Endothelial cell of umbilical vein (primary cell): ENCODE results near the gene NDUFA13. TPM values are rescaled to one million over a fixed set of nuclear protein-coding genes. Genes with fewer than 3 reads are reported as not detected.

Experiments
- BruUV-seq: library from RNA; stranded (reverse); fragments of 400-500 nt; replicated peaks from 2 replicates; lab custom pipeline; 2021; lab: Mats Ljungman, UMichigan
- CTCF ChIA-PET: fragments of 300-600, 350-600 bp; sonication (Branson Sonifier 250); formaldehyde crosslinking; loops from one replicate; lab custom pipeline; 2021; ENCODE audit warnings: antibody characterized with exemption, inconsistent platforms; lab: Charles Lee
- POLR2A ChIA-PET: fragments of 300-600, 350-600 bp; sonication (Branson Sonifier 250); formaldehyde crosslinking; loops from one replicate; lab custom pipeline; 2021; ENCODE audit warnings: antibody characterized with exemption, inconsistent platforms; lab: Charles Lee
- DNase-seq: peaks from one replicate; pipeline ENCODE4 v3.0.0-alpha.2; 2011; ENCODE audit warnings: low read depth, low spot score
- FAIRE-seq: peaks from 2 replicates; lab custom pipeline; 2011; peaks lifted over from hg19 to GRCh38; lab: Jason Lieb, UNC
- H2AFZ ChIP-seq: 2 replicates; pipeline ENCODE4 v1.6.0; 2012; ENCODE audit warnings: low read depth, low read length, control low read depth, inconsistent platforms
- H3K27ac ChIP-seq: 2 replicates; pipeline ENCODE4 v1.5.1; 2011; ENCODE audit warnings: low read depth, mild to moderate bottlenecking, control low read depth, low read length, moderate library complexity; ENCODE audit not compliant: insufficient read depth
- H3K27me3 ChIP-seq, 2 experiments: 2 replicates each; pipeline versions ENCODE4 v1.6.0 to v1.6.1; 2011; ENCODE audit warnings: low read length in 2 of 2, mixed read lengths in 1 of 2; ENCODE audit not compliant: control insufficient read depth in 2 of 2, insufficient read depth in 2 of 2
- H3K36me3 ChIP-seq, 2 experiments: 2 replicates in 1 of 2; 3 replicates in 1 of 2; pipeline ENCODE4 v1.5.1; 2011; ENCODE audit warnings: low read length in 2 of 2, mild to moderate bottlenecking in 1 of 2, moderate library complexity in 1 of 2; ENCODE audit not compliant: control insufficient read depth in 2 of 2, insufficient read depth in 2 of 2; ENCODE audit errors: extremely low read depth in 1 of 2
- H3K4me1 ChIP-seq: 3 replicates; pipeline ENCODE4 v1.5.1; 2011; ENCODE audit warnings: mild to moderate bottlenecking, low read length; ENCODE audit not compliant: control insufficient read depth, insufficient read depth; ENCODE audit errors: extremely low read depth
- H3K4me2 ChIP-seq: 2 replicates; pipeline ENCODE4 v1.6.1; 2011; ENCODE audit warnings: low read length, control low read depth, mixed read lengths; ENCODE audit not compliant: insufficient read depth
- H3K4me3 ChIP-seq, 3 experiments: fragments of 200-600 bp in 1 of 3; sonication (generic), shearing (Covaris generic) in 1 of 3; replicated peaks in 1 of 3; 2 replicates each; pipeline ENCODE4 v1.5.1; 2011 to 2016; ENCODE audit warnings: control low read depth in 3 of 3, low read length in 3 of 3, mild to moderate bottlenecking in 2 of 3, inconsistent platforms in 1 of 3, low read depth in 1 of 3, moderate library complexity in 1 of 3; ENCODE audit not compliant: insufficient read depth in 1 of 3
- H3K79me2 ChIP-seq: 2 replicates; pipeline ENCODE4 v1.6.0; 2012; ENCODE audit warnings: low read length, inconsistent platforms; ENCODE audit not compliant: control insufficient read depth, insufficient read depth
- H3K9ac ChIP-seq: replicated peaks from 2 replicates; pipeline ENCODE3; 2011; ENCODE audit warnings: low read length, control low read depth; ENCODE audit not compliant: insufficient read depth; ENCODE audit errors: extremely low read depth
- H3K9me1 ChIP-seq: replicated peaks from 3 replicates; pipeline ENCODE4 v1.6.0; 2011; ENCODE audit warnings: mild to moderate bottlenecking, low read length; ENCODE audit not compliant: control insufficient read depth, insufficient read depth; ENCODE audit errors: extremely low read depth
- H3K9me3 ChIP-seq: replicated peaks from 2 replicates; pipeline ENCODE4 v1.5.1; 2012; ENCODE audit warnings: low read length, inconsistent platforms; ENCODE audit not compliant: control insufficient read depth, insufficient read depth
- H4K20me1 ChIP-seq: replicated peaks from 2 replicates; pipeline ENCODE3; 2011; ENCODE audit warnings: mild to moderate bottlenecking, low read length; ENCODE audit not compliant: control insufficient read depth, insufficient read depth; ENCODE audit errors: extremely low read depth
- CTCF ChIP-seq, 2 donors: IDR thresholded peaks; 1 replicate in 1 of 2; 2 replicates in 1 of 2; pipeline ENCODE4 v1.5.1; 2011; ENCODE audit warnings: low read length in 2 of 2, mild to moderate bottlenecking in 2 of 2, moderate library complexity in 2 of 2, control low read depth in 1 of 2, inconsistent platforms in 1 of 2, low read depth in 1 of 2; ENCODE audit not compliant: insufficient read depth in 1 of 2; ENCODE audit errors: extremely low read depth in 1 of 2
- EZH2 ChIP-seq: IDR thresholded peaks from 2 replicates; pipeline ENCODE4 v1.6.1; 2012; ENCODE audit warnings: borderline replicate concordance, low read depth, mild to moderate bottlenecking, moderate library complexity, low read length, inconsistent platforms; ENCODE audit not compliant: severe bottlenecking
- FOS ChIP-seq: IDR thresholded peaks from 2 replicates; pipeline ENCODE4 v1.6.1; 2011; ENCODE audit warnings: mild to moderate bottlenecking, low read length, moderate library complexity, borderline replicate concordance; ENCODE audit not compliant: insufficient read depth
- GATA2 ChIP-seq: IDR thresholded peaks from 2 replicates; pipeline ENCODE4 v1.7.0; 2011; ENCODE audit warnings: low read depth, mild to moderate bottlenecking, moderate library complexity, mixed read lengths, low read length; ENCODE audit not compliant: insufficient read length, insufficient read depth
- JUN ChIP-seq: IDR thresholded peaks from 2 replicates; pipeline ENCODE4 v1.6.1; 2011; ENCODE audit warnings: borderline replicate concordance, low read depth; ENCODE audit not compliant: insufficient read length, insufficient read depth
- MYC ChIP-seq: IDR thresholded peaks from one replicate; pipeline ENCODE4 v1.6.1; 2011; ENCODE audit warnings: mild to moderate bottlenecking, low read depth, low read length
- POLR2A ChIP-seq: IDR thresholded peaks from 2 replicates; pipeline ENCODE4 v1.6.1; 2012; ENCODE audit warnings: low read depth, mild to moderate bottlenecking, control low read depth, low read length
- POLR2AphosphoS5 ChIP-seq: IDR thresholded peaks from 2 replicates; pipeline ENCODE4 v1.6.1; 2012; ENCODE audit warnings: low read depth, mild to moderate bottlenecking, control low read depth, low read length, moderate library complexity; ENCODE audit not compliant: insufficient read depth
- dilution Hi-C: fragments of 300-500 bp; cut with MboI; formaldehyde crosslinking; loops from one replicate; pipeline ENCODE4 v1.15.0; 2019; ENCODE audit warnings: low sequenced_read_pairs; ENCODE audit not compliant: extremely low pct_ligation_motif_present
- intact Hi-C: fragments of 100-400 bp; cut with micrococcal nuclease; formaldehyde crosslinking; loops from one replicate; pipeline ENCODE4 v1.10.0; 2022
- polyA plus RNA-seq, 4 experiments: library from polyadenylated mRNA; depleted of rRNA in 3 of 4; stranded (reverse) in 3 of 4; unstranded in 1 of 4; fragments of >200 nt; gene quantifications; 2 replicates each; pipeline versions ENCODE4 v1.2.1 to v1.2.3, GENCODE V29; 2011 to 2012; ENCODE audit warnings: missing spikeins in 1 of 4
- total RNA-seq: library from RNA; stranded (reverse); gene quantifications from 2 replicates; pipeline ENCODE4 v1.2.3, GENCODE V29; 2021
- TF ChIP-seq, protein P1 (sequence below): IDR thresholded peaks from 2 replicates; pipeline ENCODE4 v1.6.1; 2011; ENCODE audit not compliant: insufficient read depth, insufficient read length

Gene NDUFA13
- total and polyA plus RNA-seq, 2 donors (not counting 3 experiments of a cell fraction or from before 2014, with no cell fraction given): 246 to 799 TPM

DNA sequence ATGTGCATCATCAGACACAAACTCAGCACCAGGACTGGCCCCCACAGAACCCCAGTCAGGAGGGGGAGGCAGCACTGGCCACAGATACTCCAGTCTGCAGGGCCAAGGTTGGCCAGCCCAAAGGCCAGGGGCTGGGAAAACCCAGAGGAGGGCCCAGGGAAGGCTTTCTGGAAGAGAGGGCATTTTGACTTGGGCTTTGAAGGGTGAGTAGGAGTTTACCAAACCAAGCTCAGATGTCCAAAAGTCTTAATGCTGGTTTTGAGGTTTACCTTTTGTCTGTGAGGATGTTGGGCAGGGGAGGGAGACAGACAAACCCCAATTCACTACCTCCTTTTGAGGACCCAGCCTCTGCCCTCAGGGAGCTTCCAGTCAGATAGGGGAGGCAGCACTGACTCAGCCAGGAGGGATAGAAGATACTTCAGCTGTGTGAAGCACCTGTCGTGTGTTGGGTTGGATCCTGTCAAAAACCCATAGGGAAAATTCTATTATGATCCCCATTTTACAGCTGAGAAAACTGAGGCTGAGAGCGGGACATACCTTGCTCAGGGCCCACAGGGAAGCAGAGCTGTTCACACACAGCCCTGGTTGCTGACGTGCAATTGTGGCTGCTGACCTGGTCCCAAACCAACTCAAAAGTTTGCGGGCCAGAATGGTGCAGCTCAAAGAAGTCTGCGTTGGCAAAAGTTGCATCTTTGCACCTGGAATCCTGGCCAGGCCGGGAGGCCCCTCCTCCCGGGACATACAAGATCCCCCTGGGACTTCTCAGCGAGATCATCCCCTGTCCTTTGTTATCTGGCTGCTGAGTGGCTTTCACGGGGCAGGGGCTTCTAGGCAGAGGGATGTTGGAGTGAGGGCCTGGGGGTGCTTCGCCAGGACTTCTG, 35.2 kb downstream of the NDUFA13 start:
- POLR2A ChIA-PET: no interaction called here
- no peak overlapping the region for H2AFZ ChIP-seq

More for the DNA sequence above, 35.2 kb downstream of the NDUFA13 start:
- H3K4me1 ChIP-seq: no peaks in the 10 kb centered on the region
- H3K4me2 ChIP-seq: no peak overlapping the region
- H3K79me2 ChIP-seq: no peaks in the 10 kb centered on the region
- TF ChIP-seq MYC (no peak), CTCF (IDR thresholded peaks at IDR 0.05; ENCODE audit: extremely low read depth in 1 of 2, insufficient read depth in 1 of 2, low read depth in 1 of 2, low read length in 2 of 2) (no peak), POLR2AphosphoS5 (no peak), JUN (no peak), FOS (no peak), GATA2 (no peak), EZH2 (no peak), POLR2A (no peak)
- TF ChIP-seq, protein P1, sequence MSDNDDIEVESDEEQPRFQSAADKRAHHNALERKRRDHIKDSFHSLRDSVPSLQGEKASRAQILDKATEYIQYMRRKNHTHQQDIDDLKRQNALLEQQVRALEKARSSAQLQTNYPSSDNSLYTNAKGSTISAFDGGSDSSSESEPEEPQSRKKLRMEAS: no peak
- DNase-seq: no peak
- BruUV-seq: no TSS peak
- H3K9me1 ChIP-seq: no peaks in the 10 kb centered on the region
- H3K4me3 ChIP-seq: no peak overlapping the region
- H3K27me3 ChIP-seq: no peaks in the 10 kb centered on the region
- FAIRE-seq: no peak
- H3K36me3 ChIP-seq: no peaks in the 10 kb centered on the region
- no peaks in the 10 kb centered on the region for H4K20me1 ChIP-seq
- no peaks in the 10 kb centered on the region for H3K9me3 ChIP-seq
- H3K9ac ChIP-seq: no peak overlapping the region
- dilution Hi-C loops: no loop called here
- H3K27ac ChIP-seq: no peak overlapping the region
- CTCF ChIA-PET: interaction anchor here (1.1 to 3.2 kb wide), 3 partner anchors 10 to 51 kb away, joined by 3 to 44 read pairs (median 4); partner anchors contain the start of gene YJEFN3
- intact Hi-C loops: loop anchor here (5.0 kb wide), 1 partner anchor 91 kb away; the partner anchor contains the start of gene GMIP
